Sigmoid colon (tissue), 4 donors: ENCODE results near the gene ITK.

Experiments
- CTCF ChIP-seq, 4 experiments: fragments of 450-650 bp in 3 of 4; fragments of 200-600 bp in 1 of 4; IDR thresholded peaks; one replicate each; pipeline ENCODE4 v1.5.1; 2016 to 2019; ENCODE audit warnings: antibody characterized with exemption in 4 of 4, mild to moderate bottlenecking in 3 of 4, moderate library complexity in 2 of 4
- EP300 ChIP-seq, 4 donors: sonication (generic); formaldehyde crosslinking; IDR thresholded peaks; one replicate each; pipeline ENCODE4 v1.6.1; 2017; ENCODE audit warnings: antibody characterized with exemption in 4 of 4
- POLR2A ChIP-seq, 2 donors: fragments of 450-650 bp; IDR thresholded peaks; one replicate each; pipeline ENCODE4 v1.6.1; 2016; ENCODE audit warnings: antibody characterized with exemption in 2 of 2, mild to moderate bottlenecking in 2 of 2, moderate library complexity in 2 of 2
- POLR2AphosphoS5 ChIP-seq, 4 donors: sonication (generic); formaldehyde crosslinking; IDR thresholded peaks; one replicate each; pipeline ENCODE4 v1.6.1; 2017; ENCODE audit warnings: antibody characterized with exemption in 4 of 4

GRCh38 chr5:157203417-157203816 is 22.8 kb downstream of the ITK start:
- TF ChIP-seq CTCF (IDR thresholded peaks at IDR 0.05) (no peak), POLR2AphosphoS5 (IDR thresholded peaks at IDR 0.05) (no peak), POLR2A (IDR thresholded peaks at IDR 0.05) (no peak), EP300 (IDR thresholded peaks at IDR 0.05) (no peak)
